GM23248 (cell line): Measurements from ENCODE around the gene COL15A1. TPM values are rescaled to one million over a fixed set of nuclear protein-coding genes. Genes with fewer than 3 reads are reported as not detected.

Experiments
- DNase-seq: peaks from one replicate; pipeline ENCODE4 v3.0.0-alpha.2; 2015
- H2AFZ ChIP-seq: fragments of 200-600 bp; sonication (generic); 2 replicates; pipeline ENCODE4 v1.6.1; 2016; ENCODE audit warnings: antibody characterized with exemption
- H3F3A ChIP-seq: fragments of 200-600 bp; sonication (generic); 2 replicates; pipeline ENCODE4 v1.6.1; 2016; ENCODE audit warnings: mild to moderate bottlenecking, antibody characterized with exemption, mixed run types; ENCODE audit not compliant: insufficient read depth
- H3K27ac ChIP-seq: fragments of 200-600 bp; sonication (generic); 2 replicates; pipeline ENCODE4 v1.5.1; 2016; ENCODE audit warnings: mild to moderate bottlenecking
- H3K27me3 ChIP-seq: fragments of 200-600 bp; sonication (generic); replicated peaks from 2 replicates; pipeline ENCODE4 v1.6.1; 2016; ENCODE audit warnings: mild to moderate bottlenecking; ENCODE audit not compliant: insufficient read depth
- H3K36me3 ChIP-seq: fragments of 200-600 bp; sonication (generic); 2 replicates; pipeline ENCODE4 v1.6.1; 2016; ENCODE audit warnings: low read depth, mild to moderate bottlenecking
- H3K4me1 ChIP-seq: fragments of 200-600 bp; sonication (generic); 2 replicates; pipeline ENCODE4 v1.6.1; 2016; ENCODE audit warnings: mild to moderate bottlenecking; ENCODE audit not compliant: insufficient read depth
- H3K4me2 ChIP-seq: fragments of 200-600 bp; sonication (generic); one replicate; pipeline ENCODE4 v1.6.1; 2016; ENCODE audit warnings: mild to moderate bottlenecking; ENCODE audit not compliant: unreplicated experiment
- H3K4me3 ChIP-seq: fragments of 200-600 bp; sonication (generic); 2 replicates; pipeline ENCODE4 v1.5.1; 2016; ENCODE audit warnings: mild to moderate bottlenecking
- H3K79me2 ChIP-seq: fragments of 200-600 bp; sonication (generic); 2 replicates; pipeline ENCODE4 v1.6.1; 2016; ENCODE audit warnings: mild to moderate bottlenecking; ENCODE audit not compliant: insufficient read depth
- H3K9ac ChIP-seq: fragments of 200-600 bp; sonication (generic); 2 replicates; pipeline ENCODE4 v1.6.1; 2016; ENCODE audit warnings: mild to moderate bottlenecking
- H3K9me2 ChIP-seq: fragments of 200-600 bp; sonication (generic); 2 replicates; pipeline ENCODE4 v1.6.1; 2016; ENCODE audit warnings: mixed run types, mild to moderate bottlenecking, moderate library complexity; ENCODE audit not compliant: insufficient read depth
- H3K9me3 ChIP-seq: fragments of 200-600 bp; sonication (generic); one replicate; pipeline ENCODE4 v1.6.1; 2017; ENCODE audit warnings: low read depth
- H4K20me1 ChIP-seq: fragments of 200-600 bp; sonication (generic); 2 replicates; pipeline ENCODE4 v1.6.0; 2016; ENCODE audit not compliant: insufficient read depth
- EZH2 ChIP-seq: fragments of 200-600 bp; sonication (generic); IDR thresholded peaks from 2 replicates; pipeline ENCODE4 v1.6.1; 2018; ENCODE audit warnings: antibody characterized with exemption, mild to moderate bottlenecking; ENCODE audit not compliant: insufficient read depth, poor library complexity, severe bottlenecking
- EZH2phosphoT487 ChIP-seq: fragments of 200-600 bp; sonication (generic); IDR thresholded peaks from 2 replicates; pipeline ENCODE4 v1.6.1; 2018; ENCODE audit warnings: antibody characterized with exemption, moderate library complexity, mild to moderate bottlenecking, low read depth; ENCODE audit not compliant: insufficient read depth
- WGBS, 2 experiments: methylation state at CpG; one replicate each; pipeline ENCODE4 v1.1.6; 2015 to 2017; ENCODE audit warnings: low lambda C conversion rate in 2 of 2, low coverage in 1 of 2; ENCODE audit errors: missing lambda C conversion rate in 2 of 2; 5-methylcytosine and 5-hydroxymethylcytosine counted together
- in situ Hi-C: fragments of 300-500 bp; cut with MboI; formaldehyde crosslinking; loops from 2 replicates; pipeline ENCODE4 v1.15.0; 2020
- polyA plus RNA-seq: library from polyadenylated mRNA; unstranded; fragments of >200 nt; fragmentation: Nextera tagmentation; extraction: Ambion mirVana; gene quantifications from 2 replicates; pipeline ENCODE4 v1.2.1, GENCODE V29; 2016
- total RNA-seq: library from RNA; depleted of rRNA; stranded (reverse); fragments of >200 nt; shearing (Covaris generic); gene quantifications from 2 replicates; pipeline ENCODE4 v1.2.3, GENCODE V29; 2014

COL15A1 gene
- total and polyA plus RNA-seq, 2 experiments from 2014 or later = 9.7 to 16.8 TPM

- H3F3A ChIP-seq = peaks cover 22% of the 10 kb centered on the region
- no peak overlapping the region for H3K4me3 ChIP-seq
- H3K9ac ChIP-seq = no peak overlapping the region
- H3K4me2 ChIP-seq = peak overlapping the region; percentile 13
- H3K9me3 ChIP-seq = no peaks in the 10 kb centered on the region
- H3K79me2 ChIP-seq = no peaks in the 10 kb centered on the region
- no peak for DNase-seq
- in situ Hi-C loops = no loop called here
- H3K9me2 ChIP-seq = no peaks in the 10 kb centered on the region
- no peaks in the 10 kb centered on the region for H3K27me3 ChIP-seq
- no peaks in the 10 kb centered on the region for H3K36me3 ChIP-seq
- 0 out of 2 replicates have a peak overlapping the region, but pooled peaks have one; percentile 38 for H3K27ac ChIP-seq
- WGBS, 2 experiments = 82 to 93% methylated on average over 5 of the region's 5 CpGs
- H4K20me1 ChIP-seq = no peaks in the 10 kb centered on the region
- H2AFZ ChIP-seq = no peak overlapping the region
- TF ChIP-seq EZH2 (no peak), EZH2phosphoT487 (no peak)
- peaks cover 41% of the 10 kb centered on the region for H3K4me1 ChIP-seq
Measured at GRCh38 chr9:98962861-98963260, 19.2 kb downstream of the COL15A1 start.

- in situ Hi-C loops = no loop called here
Measured at GRCh38 chr9:98964201-98964600, 20.5 kb downstream of the COL15A1 start.

GRCh38 chr9:98964911-98965336, 21.2 kb downstream of the COL15A1 start:
- peaks cover 8% of the 10 kb centered on the region for H3F3A ChIP-seq
- 48 to 56% methylated on average over 7 of the region's 7 CpGs for WGBS, 2 experiments
- no peaks in the 10 kb centered on the region for H3K9me3 ChIP-seq
- H3K4me2 ChIP-seq = no peak overlapping the region
- no peaks in the 10 kb centered on the region for H3K36me3 ChIP-seq
- H3K4me1 ChIP-seq = peaks cover 24% of the 10 kb centered on the region
- H3K27me3 ChIP-seq = no peaks in the 10 kb centered on the region
- H3K9ac ChIP-seq = no peak overlapping the region
- peak; percentile 28 for DNase-seq
- no peaks in the 10 kb centered on the region for H3K79me2 ChIP-seq
- TF ChIP-seq EZH2phosphoT487 (no peak), EZH2 (no peak)
- no peak overlapping the region for H3K27ac ChIP-seq
- H4K20me1 ChIP-seq = no peaks in the 10 kb centered on the region
- H3K9me2 ChIP-seq = no peaks in the 10 kb centered on the region
- in situ Hi-C loops = no loop called here
- H2AFZ ChIP-seq = no peak overlapping the region
- no peak overlapping the region for H3K4me3 ChIP-seq

More at GRCh38 chr9:98964201-98964600, 20.5 kb downstream of the COL15A1 start:
- Histone ChIP-seq H3K36me3 (no peaks in the 10 kb centered on the region), H3K27ac (no peak overlapping the region), H4K20me1 (no peaks in the 10 kb centered on the region), H3K4me2 (no peak overlapping the region), H3K9me2 (no peaks in the 10 kb centered on the region), H3K79me2 (no peaks in the 10 kb centered on the region), H2AFZ (no peak overlapping the region), H3K4me1 (peaks cover 31% of the 10 kb centered on the region), H3K27me3 (no peaks in the 10 kb centered on the region), H3K9ac (no peak overlapping the region), H3F3A (peaks cover 13% of the 10 kb centered on the region), H3K4me3 (no peak overlapping the region), H3K9me3 (no peaks in the 10 kb centered on the region)
- no peak for TF ChIP-seq EZH2phosphoT487
- no peak for TF ChIP-seq EZH2
- no peak for DNase-seq
- 81 to 85% methylated on average over 2 of the region's 2 CpGs for WGBS, 2 experiments

- H3K27me3 ChIP-seq = no peaks in the 10 kb centered on the region
- H3K4me3 ChIP-seq = no peak overlapping the region
- H2AFZ ChIP-seq = no peak overlapping the region
- no peaks in the 10 kb centered on the region for H3K79me2 ChIP-seq
- no peaks in the 10 kb centered on the region for H3K9me2 ChIP-seq
- DNase-seq = no peak
- H3F3A ChIP-seq = peaks cover 8% of the 10 kb centered on the region
- 76 to 82% methylated on average over 4 of the region's 4 CpGs for WGBS, 2 experiments
- no peak for TF ChIP-seq EZH2phosphoT487
- no peak for TF ChIP-seq EZH2
- no peak overlapping the region for H3K9ac ChIP-seq
- in situ Hi-C loops = no loop called here
- no peak overlapping the region for H3K4me2 ChIP-seq
- H3K27ac ChIP-seq = no peak overlapping the region
- H3K9me3 ChIP-seq = no peaks in the 10 kb centered on the region
- H3K36me3 ChIP-seq = no peaks in the 10 kb centered on the region
- peaks cover 31% of the 10 kb centered on the region for H3K4me1 ChIP-seq
- H4K20me1 ChIP-seq = no peaks in the 10 kb centered on the region
Measured at GRCh38 chr9:98966676-98967075, 23.0 kb downstream of the COL15A1 start.

- no peak for DNase-seq
- Histone ChIP-seq H3K9me3 (no peaks in the 10 kb centered on the region), H2AFZ (no peak overlapping the region), H3K79me2 (no peaks in the 10 kb centered on the region), H3K36me3 (no peaks in the 10 kb centered on the region), H3K27ac (no peak overlapping the region), H4K20me1 (no peaks in the 10 kb centered on the region), H3K9ac (no peak overlapping the region), H3K27me3 (no peaks in the 10 kb centered on the region), H3K4me2 (no peak overlapping the region), H3K9me2 (no peaks in the 10 kb centered on the region), H3K4me3 (no peak overlapping the region), H3F3A (peaks cover 8% of the 10 kb centered on the region), H3K4me1 (peaks cover 25% of the 10 kb centered on the region)
- in situ Hi-C loops = no loop called here
- TF ChIP-seq EZH2phosphoT487 = no peak
- no peak for TF ChIP-seq EZH2
- WGBS, 2 experiments = 91 to 96% methylated on average over 4 of the region's 4 CpGs
Measured at GRCh38 chr9:98967257-98967656, 23.6 kb downstream of the COL15A1 start.
